HEK293 (cell line): Measurements from ENCODE around the gene CHSY1.

Source experiments
- GFI1B ChIP-seq: fragments of 450-650 bp; formaldehyde crosslinking; IDR thresholded peaks from 2 replicates; pipeline ENCODE4 v1.5.1; 2016; ENCODE audit warnings: missing biosample characterization, missing genetic modification characterization
- ZNF302 ChIP-seq: fragments of 450-650 bp; formaldehyde crosslinking; IDR thresholded peaks from 2 replicates; pipeline ENCODE4 v1.5.1; 2016; ENCODE audit warnings: missing biosample characterization, missing genetic modification characterization, low read depth
- ZNF426 ChIP-seq: fragments of 450-650 bp; formaldehyde crosslinking; IDR thresholded peaks from 2 replicates; pipeline ENCODE4 v1.5.1; 2017; ENCODE audit warnings: missing biosample characterization, missing genetic modification characterization, mild to moderate bottlenecking, inconsistent platforms, moderate library complexity
- TF ChIP-seq, protein P1 (sequence below): fragments of 450-650 bp; formaldehyde crosslinking; IDR thresholded peaks from 2 replicates; pipeline ENCODE4 v1.5.1; 2016; ENCODE audit warnings: missing biosample characterization, missing genetic modification characterization
- TF ChIP-seq, protein P2 (sequence below): fragments of 450-650 bp; formaldehyde crosslinking; IDR thresholded peaks from 2 replicates; pipeline ENCODE4 v1.5.1; 2016; ENCODE audit warnings: missing biosample characterization, missing genetic modification characterization, low read depth

DNA sequence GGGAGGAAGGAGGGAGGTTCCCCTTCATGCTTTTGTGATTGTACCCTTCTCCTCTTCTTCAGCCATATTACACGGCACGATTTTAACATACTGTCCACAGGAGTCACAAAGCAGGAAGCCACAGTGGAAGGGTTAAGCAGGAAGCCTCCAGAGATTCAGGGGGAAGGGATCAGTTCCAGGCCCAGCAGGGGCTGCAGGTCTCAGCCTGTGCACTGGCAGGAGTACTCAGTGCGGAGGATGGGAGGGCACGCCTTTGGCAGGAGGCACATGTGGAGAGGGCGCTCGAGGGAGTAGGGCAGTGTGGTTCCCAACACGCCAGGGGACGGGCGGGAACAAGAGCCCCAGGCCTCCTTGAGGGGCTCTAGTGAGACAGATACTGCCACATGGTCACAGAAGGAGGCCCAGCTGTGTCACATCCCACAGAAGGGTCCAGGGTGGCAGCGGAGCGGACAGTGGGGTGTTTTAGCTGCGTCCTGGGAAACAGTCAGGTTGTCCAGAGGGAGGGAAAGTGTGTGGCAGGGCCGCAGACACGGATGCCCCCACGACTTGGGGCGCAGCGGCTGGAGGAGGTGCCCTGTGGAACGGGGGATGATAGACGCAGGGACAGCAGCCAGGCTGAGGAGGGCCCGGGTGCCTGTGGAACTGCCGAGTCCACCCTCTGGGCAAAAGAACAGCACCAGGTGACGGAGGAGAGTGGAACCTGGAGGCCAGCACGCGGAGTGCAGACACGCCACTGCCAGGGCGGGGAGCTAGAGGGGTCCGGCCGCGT is 77.5 kb downstream of the CHSY1 start:
- TF ChIP-seq, protein P1, sequence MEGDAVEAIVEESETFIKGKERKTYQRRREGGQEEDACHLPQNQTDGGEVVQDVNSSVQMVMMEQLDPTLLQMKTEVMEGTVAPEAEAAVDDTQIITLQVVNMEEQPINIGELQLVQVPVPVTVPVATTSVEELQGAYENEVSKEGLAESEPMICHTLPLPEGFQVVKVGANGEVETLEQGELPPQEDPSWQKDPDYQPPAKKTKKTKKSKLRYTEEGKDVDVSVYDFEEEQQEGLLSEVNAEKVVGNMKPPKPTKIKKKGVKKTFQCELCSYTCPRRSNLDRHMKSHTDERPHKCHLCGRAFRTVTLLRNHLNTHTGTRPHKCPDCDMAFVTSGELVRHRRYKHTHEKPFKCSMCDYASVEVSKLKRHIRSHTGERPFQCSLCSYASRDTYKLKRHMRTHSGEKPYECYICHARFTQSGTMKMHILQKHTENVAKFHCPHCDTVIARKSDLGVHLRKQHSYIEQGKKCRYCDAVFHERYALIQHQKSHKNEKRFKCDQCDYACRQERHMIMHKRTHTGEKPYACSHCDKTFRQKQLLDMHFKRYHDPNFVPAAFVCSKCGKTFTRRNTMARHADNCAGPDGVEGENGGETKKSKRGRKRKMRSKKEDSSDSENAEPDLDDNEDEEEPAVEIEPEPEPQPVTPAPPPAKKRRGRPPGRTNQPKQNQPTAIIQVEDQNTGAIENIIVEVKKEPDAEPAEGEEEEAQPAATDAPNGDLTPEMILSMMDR (tag by site-specific recombination), result no peak
- no peak for TF ChIP-seq ZNF302 (tag by site-specific recombination)
- no peak for TF ChIP-seq ZNF426 (tag by site-specific recombination)
- TF ChIP-seq, protein P2, sequence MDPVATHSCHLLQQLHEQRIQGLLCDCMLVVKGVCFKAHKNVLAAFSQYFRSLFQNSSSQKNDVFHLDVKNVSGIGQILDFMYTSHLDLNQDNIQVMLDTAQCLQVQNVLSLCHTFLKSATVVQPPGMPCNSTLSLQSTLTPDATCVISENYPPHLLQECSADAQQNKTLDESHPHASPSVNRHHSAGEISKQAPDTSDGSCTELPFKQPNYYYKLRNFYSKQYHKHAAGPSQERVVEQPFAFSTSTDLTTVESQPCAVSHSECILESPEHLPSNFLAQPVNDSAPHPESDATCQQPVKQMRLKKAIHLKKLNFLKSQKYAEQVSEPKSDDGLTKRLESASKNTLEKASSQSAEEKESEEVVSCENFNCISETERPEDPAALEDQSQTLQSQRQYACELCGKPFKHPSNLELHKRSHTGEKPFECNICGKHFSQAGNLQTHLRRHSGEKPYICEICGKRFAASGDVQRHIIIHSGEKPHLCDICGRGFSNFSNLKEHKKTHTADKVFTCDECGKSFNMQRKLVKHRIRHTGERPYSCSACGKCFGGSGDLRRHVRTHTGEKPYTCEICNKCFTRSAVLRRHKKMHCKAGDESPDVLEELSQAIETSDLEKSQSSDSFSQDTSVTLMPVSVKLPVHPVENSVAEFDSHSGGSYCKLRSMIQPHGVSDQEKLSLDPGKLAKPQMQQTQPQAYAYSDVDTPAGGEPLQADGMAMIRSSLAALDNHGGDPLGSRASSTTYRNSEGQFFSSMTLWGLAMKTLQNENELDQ (tag by site-specific recombination), result no peak
- TF ChIP-seq GFI1B (tag by site-specific recombination), result no peak
